ENCODE measurements around the gene SMIM35.

SMIM35 gene

DNA sequence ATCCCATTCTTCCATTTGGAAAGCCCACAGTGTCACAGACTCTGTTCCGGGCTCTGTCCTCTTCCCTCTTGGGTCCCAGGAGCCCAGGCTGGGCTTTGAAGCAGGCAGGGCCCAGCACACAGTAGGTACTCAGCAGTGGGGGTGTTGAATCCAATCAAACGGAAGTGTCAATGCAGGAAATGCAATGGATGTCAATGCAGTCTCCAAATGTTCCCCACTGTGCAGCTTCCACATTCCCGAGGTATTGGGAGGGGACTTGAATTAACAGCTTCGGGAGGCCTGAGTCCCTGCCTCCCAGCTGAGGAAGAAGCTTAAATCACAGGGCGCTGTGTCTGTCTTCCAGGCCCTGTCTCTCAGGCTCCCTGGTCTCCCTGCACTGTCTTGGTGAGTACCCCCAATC, 21.8 kb upstream of the SMIM35 start:
- DNase-seq, result no peak

GRCh38 chr11:118106789-118107335, 20.1 kb upstream of the SMIM35 start:
- DNase-seq, result no peak

DNA sequence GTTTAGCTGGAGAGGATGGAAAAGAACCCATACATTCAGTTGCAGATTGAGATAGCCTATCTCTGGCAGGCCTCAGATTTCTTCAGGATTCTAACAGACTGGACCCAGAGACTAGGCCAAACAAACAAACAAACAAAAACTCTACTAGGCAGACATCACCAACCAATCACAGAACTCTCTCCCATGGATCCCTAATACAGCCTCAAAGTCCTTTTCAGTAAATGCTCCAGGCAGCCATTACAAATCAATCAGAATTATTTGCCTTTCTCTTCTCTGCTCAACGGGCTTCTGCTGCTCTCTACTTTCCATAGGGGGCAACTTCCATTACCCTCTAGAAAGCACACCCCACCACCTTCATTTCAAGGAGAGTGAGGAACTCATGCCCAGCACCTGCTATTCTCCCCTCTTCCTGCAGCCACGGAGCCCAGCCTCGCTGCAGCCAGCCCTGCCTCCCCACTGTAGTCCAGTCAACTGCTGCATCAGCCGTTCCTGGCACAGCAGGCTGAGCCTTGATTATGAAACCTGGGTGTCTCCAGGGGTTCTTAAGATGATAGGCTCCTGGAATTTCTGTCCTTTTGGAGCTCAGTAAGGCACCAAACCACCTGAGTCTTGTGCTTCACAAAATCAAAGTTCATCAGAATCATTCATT, 19.0 kb upstream of the SMIM35 start:
- DNase-seq, result no peak

GRCh38 chr11:118104491-118104890, 17.7 kb upstream of the SMIM35 start:
- DNase-seq, result no peak

- DNase-seq, result no peak
Observed at GRCh38 chr11:118102721-118103261, 16.0 kb upstream of the SMIM35 start.

DNA sequence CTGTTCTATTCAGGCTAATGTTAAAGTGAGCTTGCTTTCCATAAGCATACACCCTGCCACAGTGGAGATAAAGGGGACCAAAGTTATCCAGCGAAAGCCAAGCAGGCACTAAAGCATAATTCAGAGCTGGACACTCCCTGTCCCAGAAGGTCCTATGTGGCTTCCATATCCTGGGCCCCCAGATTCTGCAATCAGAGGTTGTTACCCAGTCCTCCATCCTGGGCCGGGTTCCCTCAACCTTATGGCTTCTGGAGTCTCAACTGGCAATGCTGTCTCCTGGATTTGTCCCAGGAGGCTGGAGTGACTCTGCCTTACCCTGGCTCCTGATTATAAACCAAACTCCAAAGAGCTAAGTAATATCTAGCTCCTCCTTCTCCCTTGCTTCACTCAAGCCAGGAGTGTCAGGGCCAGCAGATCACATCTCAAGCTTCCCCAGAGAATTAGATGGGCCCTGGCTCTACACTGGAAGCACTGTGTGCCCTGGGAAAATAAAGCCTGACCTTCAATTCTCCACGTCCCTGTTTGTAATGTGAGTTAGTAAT, 14.0 kb upstream of the SMIM35 start:
- DNase-seq, result no peak

DNA sequence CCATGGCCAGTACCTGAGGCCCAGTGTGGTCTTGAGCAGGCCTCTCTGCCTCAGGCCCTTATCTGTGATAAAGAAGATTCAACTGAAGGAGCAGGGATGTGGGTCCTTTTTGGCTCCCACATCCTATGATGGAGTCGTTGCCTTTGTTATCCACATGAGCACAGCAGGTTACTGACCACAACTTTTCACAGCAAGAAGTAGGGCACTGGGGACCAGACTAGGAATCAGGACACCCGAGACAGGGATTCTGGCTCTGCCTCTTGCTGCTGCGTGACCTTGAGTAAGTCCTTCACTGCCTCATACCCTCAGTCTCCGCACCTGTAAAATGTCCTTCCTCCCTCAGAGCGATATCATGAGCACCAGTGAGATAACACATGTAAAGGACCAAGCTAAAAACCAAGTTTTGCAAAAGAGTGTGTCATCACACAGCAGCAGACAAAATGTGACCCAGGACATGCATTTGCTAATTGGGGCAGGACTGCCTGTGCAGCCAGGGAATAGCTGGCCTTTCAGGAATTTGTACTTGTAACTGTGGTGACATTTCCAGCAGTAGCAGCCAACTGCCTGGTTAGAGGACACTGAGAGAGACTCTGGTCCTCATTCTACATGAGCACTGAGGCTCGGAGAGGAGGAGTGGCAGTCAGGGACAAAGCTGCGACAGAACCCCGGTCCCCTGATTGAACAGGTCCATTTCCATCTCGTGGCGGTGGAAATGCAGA, 13.2 kb upstream of the SMIM35 start:
- no peak for DNase-seq

DNA sequence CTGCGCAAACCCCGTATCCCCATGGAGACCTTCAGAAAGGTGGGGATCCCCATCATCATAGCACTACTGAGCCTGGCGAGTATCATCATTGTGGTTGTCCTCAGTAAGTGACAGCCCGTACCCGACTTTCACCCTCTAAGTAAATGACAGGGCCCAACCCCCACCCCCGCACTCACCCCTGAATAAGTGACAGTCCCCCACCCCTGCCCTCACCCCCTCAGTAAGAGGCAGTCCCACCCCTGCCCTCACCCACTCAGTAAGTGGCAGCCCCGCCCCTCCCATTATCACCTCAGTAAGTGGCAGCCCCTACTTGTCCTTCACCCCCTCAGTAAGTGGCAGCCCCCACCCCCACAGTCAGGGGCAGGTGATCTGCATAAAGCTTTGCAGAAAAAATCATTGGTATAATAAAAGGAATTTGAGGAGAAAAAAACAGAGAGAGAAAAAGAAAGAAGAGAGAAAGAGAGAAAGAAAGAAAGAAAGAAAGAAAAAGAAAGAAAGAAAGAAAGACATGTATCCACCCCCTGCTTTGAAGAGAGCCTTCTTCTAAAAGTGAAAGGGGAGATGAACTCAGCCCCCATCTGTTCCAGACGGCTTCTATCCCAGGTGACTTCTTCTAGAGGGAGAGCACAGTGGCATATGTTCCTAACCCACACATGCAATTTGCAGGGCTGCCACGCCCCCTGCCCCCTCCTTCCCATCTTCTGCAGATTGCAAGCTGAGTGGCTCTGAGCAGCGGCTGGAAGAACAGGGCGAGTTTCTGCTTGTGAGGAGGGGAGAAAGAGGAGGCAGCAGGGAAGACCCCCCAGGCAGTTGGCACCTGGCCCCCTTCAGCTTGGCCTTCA, 12.5 kb upstream of the SMIM35 start:
- DNase-seq, result no peak

DNA sequence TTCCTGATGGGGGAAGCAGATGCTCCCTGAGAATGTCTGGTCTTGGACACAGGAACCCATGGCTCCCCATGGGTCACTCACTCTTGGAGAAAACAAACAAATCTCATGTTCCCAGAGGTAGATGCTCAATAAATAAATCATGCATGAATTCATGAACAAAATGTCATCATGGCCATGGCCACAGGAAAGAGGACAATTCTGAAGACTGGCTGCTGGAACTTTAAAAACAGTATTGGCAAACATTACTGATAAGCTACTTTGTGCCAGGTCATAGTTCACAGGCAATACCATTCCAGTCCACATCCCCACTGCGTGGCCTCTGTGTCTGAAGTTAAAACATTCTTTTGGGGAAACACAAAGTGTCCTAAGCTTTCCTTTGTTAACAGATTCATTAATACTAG, 9.2 kb upstream of the SMIM35 start:
- no peak for DNase-seq

DNA sequence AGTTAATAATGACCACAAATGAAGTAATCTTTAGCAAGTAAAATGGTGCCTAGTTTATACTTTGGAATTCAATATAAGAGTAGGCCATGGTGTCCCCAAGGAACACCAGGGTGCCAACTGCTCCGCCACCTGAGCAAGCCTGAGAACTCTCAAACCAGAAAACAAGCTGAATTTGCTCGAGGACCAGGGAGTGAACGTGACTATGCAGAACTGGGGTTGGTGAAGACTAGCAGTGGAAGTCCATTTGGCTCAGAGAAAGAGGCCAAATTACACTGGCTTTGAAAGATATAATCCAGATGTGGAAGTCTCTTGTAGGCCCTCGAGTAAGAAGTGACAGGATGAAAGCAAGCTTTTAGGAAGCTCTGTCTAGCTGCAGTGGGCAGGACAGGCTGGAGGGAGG, 8.7 kb upstream of the SMIM35 start:
- no peak for DNase-seq

- no peak for DNase-seq
Observed at GRCh38 chr11:118092907-118093571, 6.3 kb upstream of the SMIM35 start.

DNA sequence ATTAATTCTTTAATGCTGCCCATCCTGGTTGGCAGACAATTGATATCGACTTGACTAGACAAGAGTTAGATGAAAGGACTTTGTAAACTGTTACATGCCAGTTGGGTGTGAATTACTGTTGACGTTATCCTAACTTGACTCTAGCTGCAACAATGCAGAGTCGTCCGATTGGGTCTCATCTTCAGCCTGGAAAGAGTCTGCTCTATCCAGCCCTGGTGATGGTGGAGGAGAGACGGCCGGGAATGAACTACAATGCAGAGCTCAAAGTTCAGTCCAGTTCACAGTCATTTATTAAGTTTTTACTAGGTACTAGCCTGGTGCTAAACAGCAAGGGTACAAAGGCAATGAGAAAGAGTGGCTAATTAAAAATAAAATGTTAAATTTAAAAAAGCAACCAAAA, 4.9 kb upstream of the SMIM35 start:
- DNase-seq, result no peak

DNA sequence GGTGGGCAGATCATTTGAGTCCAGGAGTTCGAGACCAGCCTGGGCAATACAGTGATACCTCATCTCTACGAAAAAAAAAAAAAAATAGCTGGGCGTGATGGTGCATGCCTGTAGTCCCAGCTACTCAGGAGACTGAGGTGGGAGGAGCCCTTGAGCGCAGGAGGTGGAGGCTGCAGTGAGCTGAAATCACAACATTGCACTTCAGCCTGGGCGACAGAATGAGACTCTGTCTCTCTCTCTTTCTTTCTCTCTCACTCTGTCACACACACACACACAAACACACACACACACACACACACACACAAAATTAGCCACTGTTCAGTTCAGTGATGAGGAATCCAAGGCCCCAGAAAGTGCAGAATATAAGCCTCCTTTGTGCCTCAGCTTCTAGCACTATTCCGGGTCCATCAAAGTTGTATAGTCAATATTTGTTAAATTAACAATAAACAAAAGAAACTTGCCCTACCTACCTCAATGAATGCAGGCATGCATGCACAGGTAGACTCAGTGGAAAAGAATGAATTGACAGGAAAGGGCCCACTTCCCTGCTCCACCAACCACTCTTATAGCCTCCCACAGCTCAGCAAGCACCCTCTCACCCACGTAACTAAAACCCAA, 3.9 kb upstream of the SMIM35 start:
- DNase-seq, result no peak

- DNase-seq, result no peak
Observed at GRCh38 chr11:118088531-118088930, 1.8 kb upstream of the SMIM35 start.

DNA sequence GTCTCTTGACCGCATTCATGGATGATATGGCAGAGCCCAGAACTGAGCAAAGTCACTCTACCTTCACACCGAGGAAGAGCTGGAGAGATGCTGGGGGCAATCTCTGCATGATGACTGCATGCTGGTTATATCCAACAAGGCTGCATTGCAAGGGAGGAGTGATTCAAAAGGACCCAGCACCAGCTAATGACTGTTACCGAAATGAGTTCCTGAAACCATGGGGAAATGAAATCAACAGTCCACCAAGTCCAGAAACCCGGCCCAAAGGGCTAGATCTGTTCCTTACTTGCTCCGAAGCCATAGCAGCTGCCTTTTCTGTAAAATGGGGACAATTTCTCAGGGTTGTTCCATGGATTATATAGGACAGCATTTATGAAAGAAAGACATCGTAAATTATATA, 1.2 kb upstream of the SMIM35 start:
- no peak for DNase-seq

GRCh38 chr11:118084656-118085055, 2.1 kb downstream of the SMIM35 start:
- DNase-seq, result no peak

DNA sequence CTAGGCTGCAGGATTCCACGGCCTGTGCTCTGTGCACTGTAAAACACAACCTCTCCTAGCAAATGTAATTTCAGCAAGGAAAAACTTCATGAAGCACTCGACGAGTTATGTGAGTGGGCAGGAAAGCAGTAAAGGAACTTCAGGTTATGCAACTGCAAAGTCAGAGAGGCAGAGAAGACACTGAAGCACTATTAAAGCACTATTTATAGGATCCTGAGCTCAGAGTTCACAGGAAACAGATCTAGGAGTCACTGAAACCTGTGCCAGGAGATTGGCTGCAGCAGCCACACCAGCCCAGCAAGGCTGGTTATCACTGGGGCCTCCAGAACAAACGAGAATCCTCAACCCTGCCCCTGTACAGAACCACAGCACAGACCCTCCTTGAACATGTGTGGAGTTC, 2.5 kb downstream of the SMIM35 start:
- no peak for DNase-seq

DNA sequence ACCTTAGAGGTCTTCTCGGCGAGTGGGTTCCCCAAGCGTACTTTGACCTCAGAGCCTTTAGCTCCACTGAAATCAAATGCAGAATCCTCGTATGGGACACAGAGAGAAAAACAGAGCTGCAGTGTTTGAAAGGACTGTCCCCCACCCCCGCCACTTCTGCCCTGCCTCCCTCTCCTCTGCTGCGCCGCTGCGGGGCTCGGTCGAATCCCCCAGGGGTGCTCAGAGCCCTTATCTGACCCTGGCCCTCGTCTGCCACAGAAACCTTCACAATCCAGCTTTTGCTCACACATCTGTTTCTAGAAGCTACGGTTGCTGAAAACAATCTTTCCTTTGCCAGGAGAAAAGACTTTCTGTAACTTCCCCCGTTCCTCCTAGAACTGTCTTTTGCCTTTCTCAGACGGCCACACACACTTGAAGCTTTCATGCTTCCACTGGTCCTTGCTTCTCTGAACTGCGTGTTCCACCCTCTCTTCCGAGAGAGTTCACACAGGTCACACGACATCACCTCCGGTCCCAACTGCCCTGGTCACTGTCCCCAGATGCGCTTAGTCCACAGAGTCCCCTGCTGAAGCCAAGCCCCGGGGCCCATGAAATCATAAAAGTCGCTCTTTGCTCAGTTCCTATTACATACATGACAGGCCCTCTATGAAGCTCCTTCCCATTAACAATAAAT, 3.7 kb downstream of the SMIM35 start:
- no peak for DNase-seq

DNA sequence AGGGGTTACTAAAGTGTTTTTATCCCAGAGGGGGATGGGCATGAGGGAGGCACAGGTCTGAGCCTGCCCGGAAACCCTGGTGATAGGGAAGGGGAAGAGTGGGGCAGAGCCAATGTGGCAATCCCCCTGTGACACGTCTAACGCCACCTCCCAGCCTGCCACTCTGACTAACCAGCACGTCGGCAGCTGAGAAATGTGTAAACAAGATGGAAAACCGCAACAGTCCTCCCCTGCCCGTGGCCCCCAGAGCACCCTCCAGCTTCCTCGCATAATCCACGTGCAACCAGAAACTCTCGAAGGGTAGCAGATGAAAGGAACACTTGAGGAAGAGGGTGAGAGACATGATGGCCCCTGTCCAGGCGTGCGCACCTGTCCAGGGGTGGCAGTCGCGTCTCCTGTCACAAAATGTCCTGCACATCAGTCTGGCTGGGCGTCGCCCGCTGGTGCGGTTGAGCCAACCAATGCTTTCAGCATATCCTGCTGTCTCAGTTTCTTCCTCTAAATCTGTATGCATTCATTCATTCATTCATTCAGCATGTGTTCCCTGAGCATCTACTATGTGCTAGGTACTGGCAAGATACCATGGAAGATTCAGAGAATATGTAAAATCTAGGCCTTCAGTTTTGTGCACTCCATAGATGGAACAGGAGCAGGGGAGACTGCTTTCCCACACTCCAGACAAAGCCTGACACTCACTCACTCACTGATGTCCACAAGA, 5.4 kb downstream of the SMIM35 start:
- DNase-seq, result no peak

- no peak for DNase-seq
Observed at GRCh38 chr11:118080296-118080695, 6.5 kb downstream of the SMIM35 start.

GRCh38 chr11:118079491-118079890, 7.3 kb downstream of the SMIM35 start:
- no peak for DNase-seq

All from activated CD4-positive, alpha-beta T cell treated with anti-CD3 and anti-CD28 coated beads, Interleukin-2, amount 50 U/mL, for 1 hour (primary cell).